Measurements from ENCODE around the gene TIAM2. TPM values are rescaled to one million over a fixed set of nuclear protein-coding genes. Genes with fewer than 3 reads are reported as not detected.

The TIAM2 gene
- total RNA-seq, 2 donors from 2014 or later: 5.1 to 6.7 TPM

GRCh38 chr6:155261111-155261900 lies 266.2 kb downstream of the TIAM2 start:
- no peaks in the 10 kb centered on the region for H3K27me3 ChIP-seq
- DNase-seq: no peak
- no peak for TF ChIP-seq CTCF (IDR thresholded peaks at IDR 0.05)
- H3K36me3 ChIP-seq: no peaks in the 10 kb centered on the region
- no peak overlapping the region for H3K27ac ChIP-seq
- no peak overlapping the region for H3K4me3 ChIP-seq
- H3K9ac ChIP-seq (ENCODE audit: low read depth in 2 of 2, low read length in 2 of 2): no peak overlapping the region
- no peaks in the 10 kb centered on the region for H3K9me3 ChIP-seq
- intact Hi-C loops (cut with DNase I): no loop called here
- no peaks in the 10 kb centered on the region for H3K4me1 ChIP-seq

- TF ChIP-seq CTCF (IDR thresholded peaks at IDR 0.05): no peak
- H3K4me3 ChIP-seq: no peak overlapping the region
- H3K36me3 ChIP-seq: no peaks in the 10 kb centered on the region
- intact Hi-C loops (cut with DNase I): no loop called here
- DNase-seq: no peak
- no peaks in the 10 kb centered on the region for H3K4me1 ChIP-seq
- H3K27ac ChIP-seq: no peak overlapping the region
- no peaks in the 10 kb centered on the region for H3K9me3 ChIP-seq
- H3K27me3 ChIP-seq: no peaks in the 10 kb centered on the region
- H3K9ac ChIP-seq (ENCODE audit: low read depth in 2 of 2, low read length in 2 of 2): no peak overlapping the region
Measured at GRCh38 chr6:155262655-155263054, 267.5 kb downstream of the TIAM2 start.

- no peak within 1 kb of the TSS for H3K27ac ChIP-seq
- no peak for TF ChIP-seq CTCF (IDR thresholded peaks at IDR 0.05)
Measured at GRCh38 chr6:155263373-155264063, 268.4 kb downstream of the TIAM2 start, which contains the start of gene CLDN20. Gene CLDN20 (plus strand): TSS chr6:155264013. CDS start chr6:155275720, 11,707 bp downstream.

GRCh38 chr6:155264693-155265320 lies 269.7 kb downstream of the TIAM2 start:
- TF ChIP-seq CTCF (IDR thresholded peaks at IDR 0.05): no peak
- Histone ChIP-seq H3K36me3 (no peaks in the 10 kb centered on the region), H3K4me1 (no peaks in the 10 kb centered on the region), H3K27ac (no peak overlapping the region), H3K9me3 (no peaks in the 10 kb centered on the region), H3K27me3 (no peaks in the 10 kb centered on the region), H3K4me3 (no peak overlapping the region), H3K9ac (ENCODE audit: low read depth in 2 of 2, low read length in 2 of 2) (no peak overlapping the region)
- intact Hi-C loops (cut with DNase I): no loop called here
- DNase-seq: no peak

More at GRCh38 chr6:155263373-155264063, 268.4 kb downstream of the TIAM2 start, which contains the start of gene CLDN20:
- no peaks in the 10 kb centered on the region for H3K27me3 ChIP-seq
- H3K9me3 ChIP-seq: no peaks in the 10 kb centered on the region
- H3K4me1 ChIP-seq: no peaks in the 10 kb centered on the region
- H3K4me3 ChIP-seq: no peak within 1 kb of the TSS
- no peaks in the 10 kb centered on the region for H3K36me3 ChIP-seq
- no peak within 1 kb of the TSS for H3K9ac ChIP-seq (ENCODE audit: low read depth in 2 of 2, low read length in 2 of 2)
- intact Hi-C loops (cut with DNase I): no loop called here
- no peak for DNase-seq

GRCh38 chr6:155265843-155266535 lies 270.9 kb downstream of the TIAM2 start:
- DNase-seq: no peak
- H3K4me3 ChIP-seq: no peak overlapping the region
- no peaks in the 10 kb centered on the region for H3K27me3 ChIP-seq
- no peaks in the 10 kb centered on the region for H3K4me1 ChIP-seq
- TF ChIP-seq CTCF (IDR thresholded peaks at IDR 0.05): no peak
- no peak overlapping the region for H3K27ac ChIP-seq
- no peaks in the 10 kb centered on the region for H3K9me3 ChIP-seq
- H3K36me3 ChIP-seq: no peaks in the 10 kb centered on the region
- intact Hi-C loops (cut with DNase I): no loop called here
- H3K9ac ChIP-seq (ENCODE audit: low read depth in 2 of 2, low read length in 2 of 2): no peak overlapping the region
